ENCODE data around the gene KRT80.

Gene KRT80

GRCh38 chr12:52151837-52152783 lies 39.7 kb downstream of the KRT80 start:
- Histone ChIP-seq H3K4me3 (IDR thresholded peaks at IDR 0.05; ENCODE audit: insufficient read depth, low read depth, low read length) (no peak overlapping the region), H3K27me3 (ENCODE audit: insufficient read depth, low read depth) (no peaks in the 10 kb centered on the region), H4K20me1 (ENCODE audit: insufficient read depth) (no peaks in the 10 kb centered on the region), H3K9ac (peak overlapping the region; percentile 42; the same call in 1 of the 2 replicates), H3K4me1 (ENCODE audit: low read depth, poor library complexity, severe bottlenecking) (peaks cover 11% of the 10 kb centered on the region), H3K36me3 (ENCODE audit: insufficient read depth) (no peaks in the 10 kb centered on the region), H3K79me2 (ENCODE audit: insufficient read depth, low read depth) (no peaks in the 10 kb centered on the region), H3K27ac (no peak overlapping the region), H3K4me2 (peak overlapping the region; percentile 47), H2AFZ (ENCODE audit: low read depth) (peak overlapping the region; percentile 71)
- peak; percentile 88 for TF ChIP-seq CTCF (conservative IDR thresholded peaks at IDR 0.05; ENCODE audit: low read depth, low read length)

DNA sequence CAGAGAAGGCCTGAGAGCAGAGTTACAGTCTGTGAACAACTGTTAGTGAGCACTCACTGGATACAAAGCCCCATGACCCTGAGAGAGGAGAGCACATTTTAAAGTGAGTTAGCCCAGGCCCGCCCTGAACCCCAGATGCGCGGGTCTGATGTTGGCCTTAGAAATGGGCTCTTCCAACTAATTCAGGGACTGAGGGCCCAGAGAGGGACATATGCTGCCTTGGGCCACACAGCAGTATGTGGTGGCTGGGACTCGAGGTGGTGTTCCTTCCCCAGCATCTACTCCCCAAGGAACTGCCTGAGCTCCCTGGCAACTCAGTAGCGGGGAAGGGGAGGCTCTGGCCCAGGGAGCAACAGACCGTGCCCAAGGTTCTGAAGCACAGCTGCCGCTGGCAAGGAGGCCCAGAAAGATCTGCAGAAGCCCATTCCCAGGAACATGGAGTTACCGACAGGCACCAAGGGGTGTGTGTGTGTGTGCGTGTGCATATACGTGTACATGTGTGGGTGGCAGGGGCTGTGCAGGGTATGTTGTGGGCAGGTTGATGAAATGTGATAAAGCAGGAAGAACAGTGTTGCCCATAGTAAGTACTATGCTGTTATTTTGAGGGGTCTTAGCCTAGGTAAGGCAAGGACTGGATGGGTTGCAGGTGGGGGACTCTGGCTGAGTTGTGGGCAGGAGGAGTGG lies 40.5 kb downstream of the KRT80 start:
- TF ChIP-seq CTCF (conservative IDR thresholded peaks at IDR 0.05; ENCODE audit: low read depth, low read length), result no peak
- H3K9ac ChIP-seq, result no peak overlapping the region
- no peaks in the 10 kb centered on the region for H3K79me2 ChIP-seq (ENCODE audit: insufficient read depth, low read depth)
- H3K4me1 ChIP-seq (ENCODE audit: low read depth, poor library complexity, severe bottlenecking), result peaks cover 11% of the 10 kb centered on the region
- H3K27me3 ChIP-seq (ENCODE audit: insufficient read depth, low read depth), result no peaks in the 10 kb centered on the region
- H3K4me2 ChIP-seq, result peak overlapping the region; percentile 47; the same call in 1 of the 2 replicates
- H2AFZ ChIP-seq (ENCODE audit: low read depth), result peak overlapping the region; percentile 71
- H3K27ac ChIP-seq, result no peak overlapping the region
- H3K4me3 ChIP-seq (IDR thresholded peaks at IDR 0.05; ENCODE audit: insufficient read depth, low read depth, low read length), result no peak overlapping the region
- H3K36me3 ChIP-seq (ENCODE audit: insufficient read depth), result no peaks in the 10 kb centered on the region
- H4K20me1 ChIP-seq (ENCODE audit: insufficient read depth), result no peaks in the 10 kb centered on the region

GRCh38 chr12:52149651-52150241 lies 42.1 kb downstream of the KRT80 start:
- Histone ChIP-seq H4K20me1 (ENCODE audit: insufficient read depth) (no peaks in the 10 kb centered on the region), H3K4me2 (no peak overlapping the region), H3K4me1 (ENCODE audit: low read depth, poor library complexity, severe bottlenecking) (peaks cover 11% of the 10 kb centered on the region), H3K79me2 (ENCODE audit: insufficient read depth, low read depth) (no peaks in the 10 kb centered on the region), H3K4me3 (IDR thresholded peaks at IDR 0.05; ENCODE audit: insufficient read depth, low read depth, low read length) (no peak overlapping the region), H3K36me3 (ENCODE audit: insufficient read depth) (no peaks in the 10 kb centered on the region), H3K27ac (no peak overlapping the region), H3K9ac (no peak overlapping the region), H3K27me3 (ENCODE audit: insufficient read depth, low read depth) (no peaks in the 10 kb centered on the region), H2AFZ (ENCODE audit: low read depth) (no peak overlapping the region)
- no peak for TF ChIP-seq CTCF (conservative IDR thresholded peaks at IDR 0.05; ENCODE audit: low read depth, low read length)

GRCh38 chr12:52149182-52149641 lies 42.6 kb downstream of the KRT80 start:
- Histone ChIP-seq H3K4me2 (no peak overlapping the region), H3K79me2 (ENCODE audit: insufficient read depth, low read depth) (no peaks in the 10 kb centered on the region), H3K4me1 (ENCODE audit: low read depth, poor library complexity, severe bottlenecking) (peaks cover 11% of the 10 kb centered on the region), H2AFZ (ENCODE audit: low read depth) (no peak overlapping the region), H3K9ac (no peak overlapping the region), H3K27me3 (ENCODE audit: insufficient read depth, low read depth) (no peaks in the 10 kb centered on the region), H3K4me3 (IDR thresholded peaks at IDR 0.05; ENCODE audit: insufficient read depth, low read depth, low read length) (no peak overlapping the region), H3K36me3 (ENCODE audit: insufficient read depth) (no peaks in the 10 kb centered on the region), H3K27ac (no peak overlapping the region), H4K20me1 (ENCODE audit: insufficient read depth) (no peaks in the 10 kb centered on the region)
- TF ChIP-seq CTCF (conservative IDR thresholded peaks at IDR 0.05; ENCODE audit: low read depth, low read length), result no peak

Data from KMS-11 (cell line).